Activated T-cell treated with anti-CD3 and anti-CD28 coated beads, Interleukin-2, amount 50 U/mL, for 72 hours (primary cell): Measurements from ENCODE around the gene MREG. TPM values are rescaled to one million over a fixed set of nuclear protein-coding genes. Genes with fewer than 3 reads are reported as not detected.
"Not testable (repeated sequence)": the region's sequence is repeated elsewhere in the genome, so short reads cannot be mapped to it uniquely, and the experiment has no call there.

Source experiments
- ATAC-seq, 2 donors: fragments of 150-1000 bp; cut with Tn5 transposase; replicated peaks in 1 of 2; 2 replicates each; pipeline ENCODE4 v1.10.0; 2021; ENCODE audit warnings: moderate library complexity in 2 of 2, mild to moderate bottlenecking in 1 of 2
- DNase-seq, 2 donors: peaks; one replicate each; pipeline ENCODE4 v3.0.0; 2021 to 2022; ENCODE audit warnings: mixed read lengths in 1 of 2
- H3K27ac Mint-ChIP-seq: one replicate; pipeline ENCODE4 v1.8.0; 2022; ENCODE audit warnings: mild to moderate bottlenecking, moderate library complexity, mixed read lengths
- H3K27me3 Mint-ChIP-seq: one replicate; pipeline ENCODE4 v1.8.0; 2022; ENCODE audit warnings: low read depth, mixed read lengths
- H3K36me3 Mint-ChIP-seq, 2 donors: one replicate each; pipeline ENCODE4 v1.8.0; 2022; ENCODE audit warnings: mixed read lengths in 2 of 2, mild to moderate bottlenecking in 1 of 2; ENCODE audit not compliant: insufficient read depth in 2 of 2
- H3K4me1 Mint-ChIP-seq: one replicate; pipeline ENCODE4 v1.8.0; 2022; ENCODE audit warnings: low read depth, mixed read lengths
- H3K4me3 Mint-ChIP-seq, 2 donors: one replicate each; pipeline ENCODE4 v1.8.0; 2022; ENCODE audit warnings: mild to moderate bottlenecking in 2 of 2, mixed read lengths in 2 of 2, moderate library complexity in 2 of 2
- H3K9me3 Mint-ChIP-seq, 2 donors: one replicate each; pipeline ENCODE4 v1.8.0; 2022; ENCODE audit warnings: mixed read lengths in 2 of 2
- total RNA-seq, 2 donors: library from RNA; stranded (reverse); gene quantifications; one replicate each; pipeline ENCODE4 v1.2.3, GENCODE V29; 2022

The MREG gene
- total RNA-seq, 2 donors from 2014 or later = 9.0 to 10.8 TPM

DNA sequence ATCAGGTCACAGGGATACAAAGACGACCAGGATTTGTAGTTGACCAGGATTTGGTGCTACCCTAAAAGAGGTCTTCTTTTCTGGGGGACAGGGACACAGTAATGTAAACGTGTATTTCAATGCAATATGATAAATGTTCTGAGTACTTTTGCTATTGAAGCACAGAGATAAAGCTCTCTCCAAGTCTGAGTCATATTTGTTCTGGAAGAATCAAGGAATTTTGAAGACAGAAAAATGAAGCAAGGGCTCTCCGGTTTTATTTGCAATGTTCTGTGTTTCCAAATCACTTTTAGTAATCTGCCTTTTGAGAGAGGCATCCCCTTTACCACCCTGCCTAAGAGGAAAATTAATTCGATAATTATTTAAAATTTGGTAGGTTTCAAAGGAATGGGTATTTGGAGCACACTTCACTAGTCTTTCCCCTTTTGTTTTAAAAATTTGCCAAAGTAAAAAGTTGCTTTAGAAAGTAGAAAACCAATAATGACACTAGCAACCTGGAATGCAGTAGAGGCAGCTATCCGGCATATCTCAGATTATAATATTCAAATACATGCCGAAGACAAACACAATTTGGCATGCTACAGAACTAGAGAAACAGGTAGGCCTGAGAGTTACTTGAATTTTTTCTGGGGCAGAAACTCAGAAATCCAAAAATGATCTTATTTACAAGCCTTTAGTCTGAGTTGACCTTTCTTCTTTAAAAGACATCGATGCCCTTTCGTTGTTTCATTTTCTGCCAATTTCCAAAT is 82.7 kb downstream of the MREG start:
- peaks cover 12% of the 10 kb centered on the region for H3K4me1 Mint-ChIP-seq
- no peaks in the 10 kb centered on the region for H3K9me3 Mint-ChIP-seq
- ATAC-seq = no peak
- H3K36me3 Mint-ChIP-seq = no peaks in the 10 kb centered on the region
- H3K4me3 Mint-ChIP-seq = no peak overlapping the region
- DNase-seq = no peak
- peaks cover 21% of the 10 kb centered on the region for H3K27me3 Mint-ChIP-seq
- no peak overlapping the region for H3K27ac Mint-ChIP-seq

GRCh38 chr2:215929602-215930335 is 83.6 kb downstream of the MREG start:
- Mint-ChIP-seq H3K27ac (no peak overlapping the region), H3K36me3 (no peaks in the 10 kb centered on the region), H3K27me3 (peaks cover 12% of the 10 kb centered on the region), H3K4me3 (peak overlapping the region in 1 of 2 donors; percentile 23), H3K4me1 (peaks cover 12% of the 10 kb centered on the region), H3K9me3 (no peaks in the 10 kb centered on the region)
- DNase-seq = peak in 1 of 2 donors; percentile 8
- peak; percentile 53 to 62 for ATAC-seq

GRCh38 chr2:215928086-215928485 is 85.3 kb downstream of the MREG start:
- H3K9me3 Mint-ChIP-seq = no peaks in the 10 kb centered on the region
- no peaks in the 10 kb centered on the region for H3K36me3 Mint-ChIP-seq
- H3K27me3 Mint-ChIP-seq = peaks cover 22% of the 10 kb centered on the region
- ATAC-seq = no peak
- DNase-seq = no peak
- no peak overlapping the region for H3K4me3 Mint-ChIP-seq
- H3K27ac Mint-ChIP-seq = no peak overlapping the region
- peaks cover 12% of the 10 kb centered on the region for H3K4me1 Mint-ChIP-seq

DNA sequence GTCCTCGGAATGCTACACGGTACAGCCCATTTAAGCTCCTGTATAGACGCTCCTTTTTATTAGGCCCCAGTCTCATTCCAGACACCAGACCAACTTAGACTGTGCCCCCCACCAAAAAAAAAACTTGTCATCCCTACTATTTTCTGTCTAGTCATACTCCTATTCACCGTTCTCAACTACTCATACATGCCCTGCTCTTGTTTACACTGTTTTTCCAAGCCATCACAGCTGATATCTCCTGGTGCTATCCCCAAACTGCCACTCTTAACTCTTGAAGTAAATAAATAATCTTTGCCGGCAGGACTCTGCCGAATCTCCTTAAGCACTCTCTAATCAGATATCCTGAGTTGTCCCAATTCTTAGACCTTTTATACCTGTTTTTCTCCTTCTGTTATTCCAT is 86.4 kb downstream of the MREG start:
- H3K4me3 Mint-ChIP-seq, H3K36me3 Mint-ChIP-seq, ATAC-seq, H3K9me3 Mint-ChIP-seq, DNase-seq, H3K27ac Mint-ChIP-seq: not testable (repeated sequence)
- peaks cover 12% of the 10 kb centered on the region for H3K4me1 Mint-ChIP-seq
- peaks cover 24% of the 10 kb centered on the region for H3K27me3 Mint-ChIP-seq

DNA sequence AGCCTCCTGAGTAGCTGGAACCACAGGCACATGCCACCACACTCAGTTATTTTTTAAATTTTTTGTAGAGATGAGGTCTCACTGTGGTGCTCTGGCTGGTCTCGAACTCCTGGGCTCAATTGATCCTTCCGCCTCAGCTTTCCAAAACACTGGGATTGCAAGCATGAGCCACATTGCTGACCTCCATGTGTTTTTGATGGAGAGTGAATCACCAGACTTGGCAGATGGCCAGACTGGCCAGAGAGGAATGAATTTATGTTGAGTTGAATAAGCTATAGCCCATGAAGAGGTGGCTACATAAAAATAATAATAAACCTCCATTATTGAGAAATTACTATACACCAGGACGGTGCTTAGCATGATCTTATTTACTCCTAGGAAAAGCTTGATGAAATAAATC is 91.5 kb downstream of the MREG start:
- ATAC-seq (no peak), DNase-seq (no peak)
- peaks cover 13% of the 10 kb centered on the region for H3K27me3 Mint-ChIP-seq
- no peaks in the 10 kb centered on the region for H3K36me3 Mint-ChIP-seq
- H3K27ac Mint-ChIP-seq = no peak overlapping the region
- peaks cover 8% of the 10 kb centered on the region for H3K4me1 Mint-ChIP-seq
- H3K9me3 Mint-ChIP-seq = no peaks in the 10 kb centered on the region
- H3K4me3 Mint-ChIP-seq = no peak overlapping the region

DNA sequence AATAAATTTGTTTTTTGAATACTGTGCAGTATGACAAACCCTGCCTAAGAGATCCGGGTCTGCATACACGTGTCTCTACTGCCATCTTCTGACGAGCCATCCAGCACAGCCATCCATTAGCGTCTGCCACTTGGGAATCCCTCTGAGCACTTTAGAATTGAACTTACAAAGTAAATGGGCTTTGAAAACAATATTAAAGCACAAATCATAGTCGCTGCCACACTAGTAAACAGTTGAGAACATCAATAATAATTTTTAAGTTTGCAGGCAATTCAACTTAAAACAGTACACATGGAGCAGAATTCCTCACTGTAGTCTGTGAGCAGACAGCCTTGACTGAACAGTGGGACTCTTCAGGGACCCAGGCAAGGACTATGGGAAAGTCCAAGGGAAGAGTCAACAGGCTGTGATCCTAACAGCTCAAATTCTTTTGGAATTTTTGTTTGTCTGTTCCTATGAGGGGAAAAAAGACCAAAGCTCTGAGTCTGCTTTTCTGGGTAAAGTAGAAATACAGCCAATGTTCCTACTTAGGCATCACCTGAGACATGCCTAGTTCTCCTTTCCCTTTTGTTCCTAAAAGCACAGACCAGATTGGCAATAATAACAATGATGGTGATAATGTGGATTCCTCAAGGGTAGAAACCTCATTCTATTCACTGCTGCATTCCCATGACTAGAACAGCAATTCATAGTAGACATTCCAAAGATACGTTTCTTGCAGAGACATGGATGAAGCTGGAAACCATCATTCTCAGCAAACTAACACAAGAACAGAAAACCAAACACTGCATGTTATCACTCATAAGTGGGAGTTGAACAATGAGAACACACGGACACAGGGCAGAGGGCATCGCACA is 92.9 kb downstream of the MREG start:
- peak; percentile 84 to 91 for ATAC-seq
- Mint-ChIP-seq H3K9me3 (no peaks in the 10 kb centered on the region), H3K27me3 (peaks cover 15% of the 10 kb centered on the region)

DNA sequence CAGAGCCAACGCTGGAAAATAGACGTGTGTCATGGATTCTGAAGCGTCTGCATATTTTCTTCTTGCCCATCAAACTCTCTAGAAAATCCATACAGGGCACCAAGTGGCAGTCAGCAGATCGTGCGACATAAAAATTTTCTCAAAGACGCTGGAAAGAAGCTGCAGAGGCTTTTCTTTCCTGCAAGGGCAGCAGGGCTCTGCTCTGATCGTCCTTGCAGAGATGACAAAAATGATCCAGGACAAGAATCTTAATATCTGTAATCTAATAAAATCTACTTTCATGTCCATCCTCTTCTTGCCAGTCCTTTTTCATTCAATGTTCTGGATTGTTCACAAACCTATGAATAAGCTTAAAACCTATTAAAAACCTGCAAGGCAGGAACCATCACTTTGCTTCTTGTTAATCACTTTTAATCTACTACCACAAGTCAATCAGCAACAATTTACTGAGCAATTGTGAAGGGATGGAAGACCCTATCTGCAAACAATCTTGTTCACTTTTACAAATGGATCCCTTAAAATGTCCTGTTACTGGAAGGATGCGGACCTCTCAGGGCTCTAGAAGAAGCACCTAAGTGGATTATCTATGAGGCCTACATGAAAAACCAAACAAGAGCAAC is 93.6 kb downstream of the MREG start:
- no peak overlapping the region for H3K4me3 Mint-ChIP-seq
- peaks cover 14% of the 10 kb centered on the region for H3K4me1 Mint-ChIP-seq
- ATAC-seq = no peak

More for the DNA sequence above, 92.9 kb downstream of the MREG start:
- Mint-ChIP-seq H3K4me1 (peaks cover 10% of the 10 kb centered on the region), H3K4me3 (no peak overlapping the region), H3K27ac (no peak overlapping the region), H3K36me3 (no peaks in the 10 kb centered on the region)
- peak; percentile 59 to 63 for DNase-seq

GRCh38 chr2:215918901-215919599 is 94.3 kb downstream of the MREG start:
- Mint-ChIP-seq H3K4me3 (no peak overlapping the region), H3K9me3 (no peaks in the 10 kb centered on the region), H3K36me3 (no peaks in the 10 kb centered on the region), H3K27ac (no peak overlapping the region), H3K4me1 (peaks cover 14% of the 10 kb centered on the region), H3K27me3 (peaks cover 23% of the 10 kb centered on the region)
- ATAC-seq (no peak), DNase-seq (no peak)

More for the DNA sequence above, 93.6 kb downstream of the MREG start:
- no peaks in the 10 kb centered on the region for H3K9me3 Mint-ChIP-seq
- DNase-seq = no peak
- no peaks in the 10 kb centered on the region for H3K36me3 Mint-ChIP-seq
- H3K27me3 Mint-ChIP-seq = peaks cover 19% of the 10 kb centered on the region
- H3K27ac Mint-ChIP-seq = no peak overlapping the region

GRCh38 chr2:215917953-215918620 is 95.3 kb downstream of the MREG start:
- Mint-ChIP-seq H3K27me3 (peaks cover 14% of the 10 kb centered on the region), H3K4me3 (no peak overlapping the region), H3K36me3 (no peaks in the 10 kb centered on the region), H3K27ac (peak overlapping the region; percentile 10), H3K4me1 (peaks cover 14% of the 10 kb centered on the region), H3K9me3 (no peaks in the 10 kb centered on the region)
- ATAC-seq = peak; percentile 51 to 75
- DNase-seq = no peak

- Mint-ChIP-seq H3K27ac (no peak overlapping the region), H3K4me3 (no peak overlapping the region), H3K4me1 (peaks cover 14% of the 10 kb centered on the region), H3K36me3 (no peaks in the 10 kb centered on the region), H3K9me3 (no peaks in the 10 kb centered on the region), H3K27me3 (peaks cover 26% of the 10 kb centered on the region)
- no peak for DNase-seq
- no peak for ATAC-seq
These were observed 97.9 kb downstream of the MREG start for GRCh38 chr2:215915441-215915840.

DNA sequence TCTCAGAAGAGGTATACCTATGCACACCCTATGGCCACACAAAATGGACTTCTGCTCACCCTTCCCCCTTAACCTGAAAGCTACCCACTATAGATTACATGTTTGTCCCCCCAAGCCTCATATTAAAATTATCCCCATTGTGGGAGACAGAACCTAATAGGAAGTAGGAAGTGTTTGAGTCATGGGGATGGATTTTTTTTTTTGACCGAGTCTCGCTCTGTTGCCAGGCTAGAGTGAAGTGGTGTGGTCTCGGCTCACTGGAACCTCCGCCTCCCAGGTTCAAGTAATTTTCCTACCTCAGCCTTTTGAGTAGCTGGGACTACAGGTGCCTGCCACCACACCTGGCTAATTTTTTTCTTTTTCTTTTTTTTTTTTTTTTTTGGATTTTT is 98.6 kb downstream of the MREG start:
- H3K27ac Mint-ChIP-seq = no peak overlapping the region
- ATAC-seq = no peak
- H3K4me1 Mint-ChIP-seq = peaks cover 14% of the 10 kb centered on the region
- H3K27me3 Mint-ChIP-seq = peaks cover 30% of the 10 kb centered on the region
- H3K4me3 Mint-ChIP-seq = no peak overlapping the region
- no peak for DNase-seq
- no peaks in the 10 kb centered on the region for H3K36me3 Mint-ChIP-seq
- no peaks in the 10 kb centered on the region for H3K9me3 Mint-ChIP-seq
